Progenitor cell of endocrine pancreas (in vitro differentiated cells): Measurements from ENCODE around the gene STATH. TPM values are rescaled to one million over a fixed set of nuclear protein-coding genes. Genes with fewer than 3 reads are reported as not detected.

Experiments
- DNase-seq: peaks from one replicate; pipeline ENCODE4 v3.0.0; 2021; ENCODE audit warnings: low spot score; ENCODE audit not compliant: unreplicated experiment
- H3K27ac Mint-ChIP-seq: 2 replicates; pipeline ENCODE4 v1.8.0; 2021; ENCODE audit warnings: mild to moderate bottlenecking, moderate library complexity, mixed read lengths
- H3K27me3 Mint-ChIP-seq: 2 replicates; pipeline ENCODE4 v1.8.0; 2021; ENCODE audit warnings: mixed read lengths
- H3K36me3 Mint-ChIP-seq: 2 replicates; pipeline ENCODE4 v1.8.0; 2022; ENCODE audit warnings: mixed read lengths; ENCODE audit not compliant: insufficient read depth
- H3K4me1 Mint-ChIP-seq: 2 replicates; pipeline ENCODE4 v1.8.0; 2021; ENCODE audit warnings: low read depth, mixed read lengths
- H3K4me3 Mint-ChIP-seq: 2 replicates; pipeline ENCODE4 v1.8.0; 2021; ENCODE audit warnings: low read depth, mild to moderate bottlenecking, moderate library complexity, mixed read lengths
- H3K9me3 Mint-ChIP-seq: 2 replicates; pipeline ENCODE4 v1.8.0; 2021; ENCODE audit warnings: low read depth, mixed read lengths
- CTCF ChIP-seq: fragments of 200-600 bp; sonication (generic); IDR thresholded peaks from one replicate; pipeline ENCODE4 v1.5.0; 2021; ENCODE audit warnings: antibody characterized with exemption, mild to moderate bottlenecking; ENCODE audit not compliant: unreplicated experiment
- total RNA-seq: library from RNA; stranded (reverse); gene quantifications from 2 replicates; pipeline ENCODE4 v1.2.1, GENCODE V29; 2021

Gene STATH
- total RNA-seq, 1 donor from 2014 or later, result not detected

GRCh38 chr4:69974631-69975030, 21.1 kb upstream of the STATH start:
- TF ChIP-seq CTCF, result no peak
- no peak for DNase-seq
- Mint-ChIP-seq H3K4me3 (no peak overlapping the region), H3K4me1 (no peaks in the 10 kb centered on the region), H3K9me3 (no peaks in the 10 kb centered on the region), H3K27ac (no peak overlapping the region), H3K36me3 (no peaks in the 10 kb centered on the region), H3K27me3 (no peaks in the 10 kb centered on the region)

- H3K4me1 Mint-ChIP-seq, result no peaks in the 10 kb centered on the region
- H3K27me3 Mint-ChIP-seq, result no peaks in the 10 kb centered on the region
- H3K4me3 Mint-ChIP-seq, result no peak overlapping the region
- no peak for DNase-seq
- TF ChIP-seq CTCF, result no peak
- no peaks in the 10 kb centered on the region for H3K9me3 Mint-ChIP-seq
- H3K27ac Mint-ChIP-seq, result no peak overlapping the region
- H3K36me3 Mint-ChIP-seq, result no peaks in the 10 kb centered on the region
Observed at GRCh38 chr4:69977582-69977981, 18.2 kb upstream of the STATH start.

- no peak for TF ChIP-seq CTCF
- H3K9me3 Mint-ChIP-seq, result no peaks in the 10 kb centered on the region
- no peaks in the 10 kb centered on the region for H3K27me3 Mint-ChIP-seq
- DNase-seq, result no peak
- H3K36me3 Mint-ChIP-seq, result no peaks in the 10 kb centered on the region
- H3K4me1 Mint-ChIP-seq, result peaks cover 8% of the 10 kb centered on the region
- H3K4me3 Mint-ChIP-seq, result no peak overlapping the region
- no peak overlapping the region for H3K27ac Mint-ChIP-seq
Observed at GRCh38 chr4:69984030-69984443, 11.7 kb upstream of the STATH start.

- peaks cover 8% of the 10 kb centered on the region for H3K4me1 Mint-ChIP-seq
- H3K27ac Mint-ChIP-seq, result no peak overlapping the region
- no peak overlapping the region for H3K4me3 Mint-ChIP-seq
- no peaks in the 10 kb centered on the region for H3K36me3 Mint-ChIP-seq
- H3K27me3 Mint-ChIP-seq, result no peaks in the 10 kb centered on the region
- H3K9me3 Mint-ChIP-seq, result no peaks in the 10 kb centered on the region
- TF ChIP-seq CTCF, result no peak
- DNase-seq, result no peak
Observed at GRCh38 chr4:69986663-69987062, 9.1 kb upstream of the STATH start.

- Mint-ChIP-seq H3K4me3 (no peak overlapping the region), H3K9me3 (no peaks in the 10 kb centered on the region), H3K27me3 (no peaks in the 10 kb centered on the region), H3K4me1 (no peaks in the 10 kb centered on the region), H3K27ac (no peak overlapping the region), H3K36me3 (no peaks in the 10 kb centered on the region)
- no peak for DNase-seq
- TF ChIP-seq CTCF, result no peak
Observed at GRCh38 chr4:69991016-69991415, 4.8 kb upstream of the STATH start.
